PC-3 (cell line): ENCODE measurements around the gene CCDC171. TPM values are rescaled to one million over a fixed set of nuclear protein-coding genes. Genes with fewer than 3 reads are reported as not detected.

ENCODE experiments used
- ATAC-seq: fragments of 200-7000 bp; cut with Tn5 transposase; 2 replicates; pipeline ENCODE4 v1.9.1; 2020; ENCODE audit warnings: mild to moderate bottlenecking, moderate library complexity
- BruUV-seq: library from RNA; stranded (reverse); fragments of 400-500 nt; replicated peaks from 2 replicates; lab custom pipeline; 2021; lab: Mats Ljungman, UMichigan
- CTCF ChIA-PET: fragments of 300-600 bp; sonication (Branson Sonifier 250); formaldehyde crosslinking; loops from one replicate; lab custom pipeline; 2022; ENCODE audit warnings: antibody characterized with exemption; lab: Charles Lee
- POLR2A ChIA-PET: fragments of 300-600 bp; sonication (Branson Sonifier 250); formaldehyde crosslinking; loops from one replicate; lab custom pipeline; 2022; ENCODE audit warnings: antibody characterized with exemption; ENCODE audit not compliant: unreplicated experiment; lab: Charles Lee
- DNase-seq: peaks from one replicate; pipeline ENCODE4 v3.0.0-alpha.2; 2015
- H2AFZ ChIP-seq: fragments of 300-600 bp; sonication (generic); 2 replicates; pipeline ENCODE4 v1.6.0; 2016; ENCODE audit warnings: antibody characterized with exemption, low read length
- H3F3A ChIP-seq: fragments of 300-600 bp; sonication (generic); one replicate; pipeline ENCODE4 v1.6.0; 2017; ENCODE audit warnings: antibody characterized with exemption, low read length, control low read depth, mild to moderate bottlenecking; ENCODE audit not compliant: unreplicated experiment
- H3K27ac ChIP-seq: fragments of 300-600 bp; sonication (generic); 2 replicates; pipeline ENCODE4 v1.5.1; 2016; ENCODE audit warnings: mild to moderate bottlenecking, low read length
- H3K27me3 ChIP-seq: fragments of 300-600 bp; sonication (generic); 2 replicates; pipeline ENCODE4 v1.6.1; 2016; ENCODE audit warnings: low read length, mixed read lengths
- H3K36me3 ChIP-seq: fragments of 300-600 bp; sonication (generic); 2 replicates; pipeline ENCODE4 v1.6.1; 2016; ENCODE audit warnings: low read depth, mixed run types, low read length, mixed read lengths
- H3K4me1 ChIP-seq: fragments of 300-600 bp; sonication (generic); 2 replicates; pipeline ENCODE4 v1.5.1; 2016; ENCODE audit warnings: low read length; ENCODE audit not compliant: insufficient read depth
- H3K4me2 ChIP-seq: fragments of 300-600 bp; sonication (generic); 2 replicates; pipeline ENCODE4 v1.6.0; 2016; ENCODE audit warnings: low read length
- H3K4me3 ChIP-seq: fragments of 300-600 bp; sonication (generic); 2 replicates; pipeline ENCODE4 v1.5.1; 2016; ENCODE audit warnings: mild to moderate bottlenecking, low read length, mixed read lengths
- H3K79me2 ChIP-seq: fragments of 300-600 bp; sonication (generic); 2 replicates; pipeline ENCODE4 v1.6.1; 2017; ENCODE audit warnings: low read length, mixed read lengths
- H3K9ac ChIP-seq: fragments of 300-600 bp; sonication (generic); 2 replicates; pipeline ENCODE4 v1.6.0; 2016; ENCODE audit warnings: mild to moderate bottlenecking, low read length
- H3K9me2 ChIP-seq: fragments of 300-600 bp; sonication (generic); replicated peaks from 2 replicates; pipeline ENCODE4 v1.6.1; 2016; ENCODE audit warnings: mixed run types, low read length, mixed read lengths
- H3K9me3 ChIP-seq: fragments of 300-600 bp; sonication (generic); 2 replicates; pipeline ENCODE4 v1.6.1; 2016; ENCODE audit warnings: low read length, mixed read lengths
- H4K20me1 ChIP-seq: fragments of 300-600 bp; sonication (generic); 2 replicates; pipeline ENCODE4 v1.6.1; 2016; ENCODE audit warnings: low read length, mixed read lengths
- CTCF ChIP-seq: fragments of 300-600 bp; sonication (generic); conservative IDR thresholded peaks from 2 replicates; pipeline ENCODE4 v1.5.1; 2017; ENCODE audit warnings: antibody characterized with exemption, low read depth, mild to moderate bottlenecking, low read length
- EZH2 ChIP-seq: fragments of 300-600 bp; sonication (generic); IDR thresholded peaks from one replicate; pipeline ENCODE4 v1.6.1; 2017; ENCODE audit warnings: antibody characterized with exemption, mild to moderate bottlenecking, low read length; ENCODE audit not compliant: unreplicated experiment
- EZH2phosphoT487 ChIP-seq: fragments of 300-600 bp; sonication (generic); IDR thresholded peaks from 2 replicates; pipeline ENCODE4 v1.6.1; 2018; ENCODE audit warnings: mild to moderate bottlenecking, antibody characterized with exemption, low read length, borderline replicate concordance
- intact Hi-C: fragments of 100-400 bp; cut with micrococcal nuclease; formaldehyde crosslinking; loops from 2 replicates; pipeline ENCODE4 v1.9.0; 2023
- total RNA-seq: library from RNA; depleted of rRNA; stranded (reverse); fragments of >200 nt; gene quantifications from 2 replicates; pipeline ENCODE4 v1.2.3, GENCODE V29; 2014; rRNA removed

CCDC171 gene
- total RNA-seq, 1 experiment from 2014 or later = 2.7 TPM

- DNase-seq = no peak
- no peaks in the 10 kb centered on the region for H3K79me2 ChIP-seq
- H3K27ac ChIP-seq = no peak overlapping the region
- no peaks in the 10 kb centered on the region for H3F3A ChIP-seq
- ATAC-seq = no peak
- TF ChIP-seq EZH2phosphoT487 = no peak
- TF ChIP-seq CTCF = no peak
- TF ChIP-seq EZH2 = no peak
- H3K9ac ChIP-seq = no peak overlapping the region
- H3K27me3 ChIP-seq = no peaks in the 10 kb centered on the region
- H3K36me3 ChIP-seq = peaks cover 3% of the 10 kb centered on the region; the same call in 1 of the 2 replicates
- intact Hi-C loops = no loop called here
- H3K4me1 ChIP-seq = peaks cover 19% of the 10 kb centered on the region
- peaks cover 7% of the 10 kb centered on the region for H3K9me3 ChIP-seq
- no peaks in the 10 kb centered on the region for H3K9me2 ChIP-seq
- H3K4me2 ChIP-seq = no peak overlapping the region
- H2AFZ ChIP-seq = no peak overlapping the region
- POLR2A ChIA-PET = no interaction called here
- CTCF ChIA-PET = no interaction called here
- BruUV-seq = no TSS peak
- no peaks in the 10 kb centered on the region for H4K20me1 ChIP-seq
- H3K4me3 ChIP-seq = no peak overlapping the region
Observed at GRCh38 chr9:16022228-16022627, 469.4 kb downstream of the CCDC171 start.

- no peaks in the 10 kb centered on the region for H3K9me3 ChIP-seq
- no peaks in the 10 kb centered on the region for H3K36me3 ChIP-seq
- ChIA-PET CTCF (no interaction called here), POLR2A (no interaction called here)
- peak; percentile 87 for ATAC-seq
- peak overlapping the region; percentile 74 for H3K27ac ChIP-seq
- no peak overlapping the region for H2AFZ ChIP-seq
- H4K20me1 ChIP-seq = no peaks in the 10 kb centered on the region
- peak overlapping the region; percentile 9; the same call in 1 of the 2 replicates for H3K4me2 ChIP-seq
- intact Hi-C loops = no loop called here
- no peaks in the 10 kb centered on the region for H3K79me2 ChIP-seq
- no peaks in the 10 kb centered on the region for H3K9me2 ChIP-seq
- TF ChIP-seq EZH2phosphoT487 = no peak
- TF ChIP-seq CTCF = no peak
- no peak for TF ChIP-seq EZH2
- DNase-seq = peak; percentile 79
- H3K4me3 ChIP-seq = no peak overlapping the region
- H3K9ac ChIP-seq = no peak overlapping the region
- H3F3A ChIP-seq = no peaks in the 10 kb centered on the region
- no TSS peak for BruUV-seq
- H3K4me1 ChIP-seq = peaks cover 22% of the 10 kb centered on the region
- no peaks in the 10 kb centered on the region for H3K27me3 ChIP-seq
Observed at GRCh38 chr9:16023446-16023845, 470.6 kb downstream of the CCDC171 start.

Other genes starting within 250 kb of the CCDC171 start
- gene TTC39B, start 245.8 kb upstream of the CCDC171 start, total RNA-seq = 1.5 and 2.0 TPM in 2 replicates
- gene SNAPC3, start 130.2 kb upstream of the CCDC171 start, total RNA-seq = 25.4 and 34.2 TPM in 2 replicates
- gene PSIP1, start 42.1 kb upstream of the CCDC171 start, total RNA-seq = 33.2 and 42.9 TPM in 2 replicates